K562 (cell line): ENCODE measurements around the gene DTNBP1. TPM values are rescaled to one million over a fixed set of nuclear protein-coding genes. Genes with fewer than 3 reads are reported as not detected.
A peak's percentile ranks its signal among the peaks of the same experiment; 100 is the strongest.

Experiments
- ADNP ChIP-seq: fragments of 200-800 bp; sonication (Bioruptor generic); IDR thresholded peaks from 2 replicates; pipeline ENCODE4 v1.6.1; 2016; ENCODE audit warnings: missing genetic modification characterization, missing compliant biosample characterization
- C11orf30 ChIP-seq: fragments of 450-650 bp; IDR thresholded peaks from 2 replicates; pipeline ENCODE4 v1.6.1; 2016; ENCODE audit warnings: low read depth, mild to moderate bottlenecking
- CAMTA2 ChIP-seq: fragments of 250-450 bp; sonication (Bioruptor Pico); conservative IDR thresholded peaks from 2 replicates; pipeline ENCODE4 v1.5.1; 2022
- CXXC5 ChIP-seq: fragments of 250-450 bp; sonication (Bioruptor Pico); IDR thresholded peaks from 2 replicates; pipeline ENCODE4 v1.8.0; 2022; ENCODE audit warnings: inconsistent platforms, mild to moderate bottlenecking, moderate library complexity
- FOXJ2 ChIP-seq: fragments of 200-800 bp; sonication (Bioruptor generic); IDR thresholded peaks from 2 replicates; pipeline ENCODE4 v1.6.1; 2016; ENCODE audit warnings: missing genetic modification characterization, missing compliant biosample characterization
- KHSRP ChIP-seq: fragments of 450-650 bp; IDR thresholded peaks from 2 replicates; pipeline ENCODE4 v1.6.1; 2017
- NFE2 ChIP-seq: IDR thresholded peaks from 2 replicates; pipeline ENCODE4 v1.6.1; 2014; ENCODE audit warnings: antibody characterized with exemption, low read depth
- RREB1 ChIP-seq: fragments of 250-450 bp; sonication (Bioruptor Pico); IDR thresholded peaks from 2 replicates; pipeline ENCODE4 v1.4.0; 2020
- SMAD2 ChIP-seq: fragments of 150-350 bp; IDR thresholded peaks from 2 replicates; pipeline ENCODE4 v1.6.1; 2014; ENCODE audit warnings: low read depth, mild to moderate bottlenecking, low read length
- SP2 ChIP-seq: IDR thresholded peaks from 2 replicates; pipeline ENCODE4 v1.6.1; 2011; ENCODE audit warnings: mild to moderate bottlenecking, low read depth, low read length, moderate library complexity; ENCODE audit not compliant: poor library complexity, severe bottlenecking; ENCODE audit errors: extremely low read depth
- TFAP4 ChIP-seq: sonication (generic); formaldehyde crosslinking; IDR thresholded peaks from 2 replicates; pipeline ENCODE4 v1.8.0; 2022; ENCODE audit warnings: missing genetic modification reagents, mild to moderate bottlenecking, moderate library complexity, borderline replicate concordance
- ZNF239 ChIP-seq: fragments of 250-450 bp; sonication (Bioruptor Pico); IDR thresholded peaks from 2 replicates; pipeline ENCODE4 v1.4.0; 2020; ENCODE audit warnings: mild to moderate bottlenecking
- ZNF41 ChIP-seq: fragments of 250-450 bp; sonication (Bioruptor Pico); conservative IDR thresholded peaks from 2 replicates; pipeline ENCODE4 v1.4.0; 2020; ENCODE audit warnings: mild to moderate bottlenecking
- ZNF518B ChIP-seq: fragments of 250-450 bp; sonication (Bioruptor Pico); IDR thresholded peaks from 2 replicates; pipeline ENCODE4 v1.5.0; 2021; ENCODE audit warnings: mild to moderate bottlenecking, moderate library complexity
- ZSCAN29 ChIP-seq: fragments of 450-650 bp; IDR thresholded peaks from 2 replicates; pipeline ENCODE4 v1.6.1; 2017
- polyA plus RNA-seq, 8 experiments: library from polyadenylated mRNA; depleted of rRNA in 4 of 8; stranded (reverse) in 5 of 8; unstranded in 3 of 8; fragments of >200 nt; fragmentation: Nextera tagmentation in 2 of 8; fragmentation: Illumina TruSeq in 1 of 8; extraction: Ambion mirVana in 2 of 8; extraction: Trizol in 1 of 8; gene quantifications; 2 replicates each; pipeline versions ENCODE4 v1.2.1 to v1.2.3, GENCODE V29; 2011 to 2014; ENCODE audit warnings: inconsistent platforms in 1 of 8, missing spikeins in 1 of 8
- total RNA-seq, 7 experiments: library from RNA; depleted of rRNA in 6 of 7; stranded (reverse); fragments of >200 nt in 6 of 7; fragmentation: Illumina TruSeq in 2 of 7; extraction: Trizol in 2 of 7; gene quantifications; 2 replicates each; pipeline versions ENCODE4 v1.2.1 to v1.2.3, GENCODE V29; 2011 to 2021; ENCODE audit warnings: low replicate concordance in 1 of 7
- TF ChIP-seq, protein P1 (sequence below): fragments of 450-650 bp; IDR thresholded peaks from 2 replicates; pipeline ENCODE4 v1.6.1; 2016; ENCODE audit warnings: low read depth, mild to moderate bottlenecking, moderate library complexity
- TF ChIP-seq, protein P2 (sequence below): sonication (generic); formaldehyde crosslinking; IDR thresholded peaks from 2 replicates; pipeline ENCODE4 v1.8.0; 2022; ENCODE audit warnings: mild to moderate bottlenecking, missing genetic modification reagents

The DTNBP1 gene
- total and polyA plus RNA-seq, 9 of the 15 experiments (the other 6 are each of a cell fraction or from before 2014, with no cell fraction given) = 16.7 to 54.5 (median 21.4) TPM

DNA sequence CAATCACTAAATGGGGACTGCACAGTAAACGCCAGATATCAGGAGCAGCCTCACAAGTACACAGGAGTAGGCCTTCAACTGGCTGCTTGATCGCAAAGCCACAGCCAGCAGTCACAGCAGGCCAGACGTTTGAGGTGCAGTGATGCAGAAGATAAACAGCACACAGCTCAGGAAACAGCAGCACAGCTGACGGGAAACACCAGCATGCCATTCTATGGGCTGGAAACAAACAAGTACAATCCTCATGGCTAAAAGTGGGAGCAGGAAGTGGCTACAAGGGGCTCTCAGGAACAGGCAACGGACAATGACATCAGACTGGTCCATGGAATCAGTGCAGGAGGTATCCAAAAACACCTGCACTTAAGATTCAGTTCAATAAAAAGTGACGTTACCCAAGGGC is 111.0 kb downstream of the DTNBP1 start (continued):
- TF ChIP-seq SP2 (no peak), ZNF239 (CRISPR knock-in tag) (peak; percentile 55; the same call in 1 of the 2 replicates), NFE2 (no peak), ZNF518B (CRISPR knock-in tag) (no peak), C11orf30 (no peak), ZNF41 (CRISPR knock-in tag) (0 out of 2 replicates have a peak, but pooled peaks have one; percentile 42), TFAP4 (CRISPR knock-in tag) (peak; percentile 72), CAMTA2 (CRISPR knock-in tag) (no peak), ADNP (tag) (no peak), ZSCAN29 (no peak), KHSRP (no peak), CXXC5 (peak; percentile 59), RREB1 (peak; percentile 66; the same call in 1 of the 2 replicates), FOXJ2 (tag) (no peak), SMAD2 (no peak)
- TF ChIP-seq, protein P1, sequence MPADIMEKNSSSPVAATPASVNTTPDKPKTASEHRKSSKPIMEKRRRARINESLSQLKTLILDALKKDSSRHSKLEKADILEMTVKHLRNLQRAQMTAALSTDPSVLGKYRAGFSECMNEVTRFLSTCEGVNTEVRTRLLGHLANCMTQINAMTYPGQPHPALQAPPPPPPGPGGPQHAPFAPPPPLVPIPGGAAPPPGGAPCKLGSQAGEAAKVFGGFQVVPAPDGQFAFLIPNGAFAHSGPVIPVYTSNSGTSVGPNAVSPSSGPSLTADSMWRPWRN = no peak
- TF ChIP-seq, protein P2, sequence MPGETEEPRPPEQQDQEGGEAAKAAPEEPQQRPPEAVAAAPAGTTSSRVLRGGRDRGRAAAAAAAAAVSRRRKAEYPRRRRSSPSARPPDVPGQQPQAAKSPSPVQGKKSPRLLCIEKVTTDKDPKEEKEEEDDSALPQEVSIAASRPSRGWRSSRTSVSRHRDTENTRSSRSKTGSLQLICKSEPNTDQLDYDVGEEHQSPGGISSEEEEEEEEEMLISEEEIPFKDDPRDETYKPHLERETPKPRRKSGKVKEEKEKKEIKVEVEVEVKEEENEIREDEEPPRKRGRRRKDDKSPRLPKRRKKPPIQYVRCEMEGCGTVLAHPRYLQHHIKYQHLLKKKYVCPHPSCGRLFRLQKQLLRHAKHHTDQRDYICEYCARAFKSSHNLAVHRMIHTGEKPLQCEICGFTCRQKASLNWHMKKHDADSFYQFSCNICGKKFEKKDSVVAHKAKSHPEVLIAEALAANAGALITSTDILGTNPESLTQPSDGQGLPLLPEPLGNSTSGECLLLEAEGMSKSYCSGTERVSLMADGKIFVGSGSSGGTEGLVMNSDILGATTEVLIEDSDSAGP (CRISPR knock-in tag) = 0 out of 2 replicates have a peak, but pooled peaks have one; percentile 42
